ENCODE results near the gene ARHGAP29. TPM values are rescaled to one million over a fixed set of nuclear protein-coding genes. Genes with fewer than 3 reads are reported as not detected.

Gene ARHGAP29
- total RNA-seq, 1 donor from 2014 or later: 66.5 TPM

DNA sequence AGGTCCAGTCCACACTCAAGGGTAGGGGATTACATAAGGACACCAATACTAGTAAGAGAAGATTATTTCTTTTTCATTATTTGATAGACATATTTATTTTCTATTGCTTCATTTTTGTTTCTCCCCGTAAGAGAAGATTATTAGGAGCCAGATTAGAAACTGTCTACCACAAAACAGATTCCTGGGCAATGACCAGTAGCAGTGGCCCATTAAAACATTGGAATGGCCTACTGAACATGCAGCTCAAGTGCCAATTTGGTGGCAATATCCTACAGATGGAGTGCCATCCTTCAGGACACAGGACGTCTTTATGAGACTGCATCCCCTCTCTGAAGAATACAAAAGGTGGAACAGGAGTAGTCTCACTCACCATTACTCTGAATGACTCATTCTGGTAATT lies 34.0 kb upstream of the ARHGAP29 start:
- Histone ChIP-seq H3K4me3 (no peak overlapping the region), H3K36me3 (no peaks in the 10 kb centered on the region), H3K27ac (no peak overlapping the region), H3K4me1 (no peaks in the 10 kb centered on the region), H3K27me3 (no peaks in the 10 kb centered on the region), H3K9me3 (no peaks in the 10 kb centered on the region)
- DNase-seq: no peak
- no peak for ATAC-seq
- TF ChIP-seq CTCF (IDR thresholded peaks at IDR 0.05): no peak
- intact Hi-C loops (cut with DNase I): no loop called here

- intact Hi-C loops (cut with DNase I): no loop called here
- Histone ChIP-seq H3K4me3 (no peak overlapping the region), H3K27ac (no peak overlapping the region)
These were observed 33.4 kb upstream of the ARHGAP29 start for GRCh38 chr1:94270801-94271203.

DNA sequence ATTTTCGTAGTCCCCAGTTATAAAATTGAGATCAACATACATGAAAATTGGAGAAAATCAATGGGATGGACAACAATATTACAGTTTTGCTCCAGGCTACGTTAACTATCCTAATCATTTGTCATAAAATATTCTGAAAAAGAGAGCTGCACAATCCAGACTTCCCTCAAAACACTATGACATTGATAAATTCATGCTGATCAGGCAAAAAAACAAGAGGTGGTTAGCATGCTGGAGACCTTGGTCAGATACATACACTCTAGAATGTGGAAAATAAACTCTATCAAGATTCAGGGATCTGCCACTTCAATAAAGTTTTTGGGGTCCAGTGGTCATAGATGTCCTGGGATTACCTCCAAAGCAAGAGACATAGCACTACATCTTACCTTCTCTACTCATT lies 32.5 kb upstream of the ARHGAP29 start:
- Histone ChIP-seq H3K27me3 (no peaks in the 10 kb centered on the region), H3K4me3 (no peak overlapping the region), H3K9me3 (no peaks in the 10 kb centered on the region), H3K27ac (no peak overlapping the region), H3K36me3 (no peaks in the 10 kb centered on the region), H3K4me1 (no peaks in the 10 kb centered on the region)
- no peak for TF ChIP-seq CTCF (IDR thresholded peaks at IDR 0.05)
- no peak for ATAC-seq
- intact Hi-C loops (cut with DNase I): no loop called here
- DNase-seq: no peak

More at GRCh38 chr1:94270801-94271203, 33.4 kb upstream of the ARHGAP29 start:
- DNase-seq (no peak), ATAC-seq (no peak)
- Histone ChIP-seq H3K4me1 (no peaks in the 10 kb centered on the region), H3K27me3 (no peaks in the 10 kb centered on the region), H3K36me3 (no peaks in the 10 kb centered on the region), H3K9me3 (no peaks in the 10 kb centered on the region)
- no peak for TF ChIP-seq CTCF (IDR thresholded peaks at IDR 0.05)

DNA sequence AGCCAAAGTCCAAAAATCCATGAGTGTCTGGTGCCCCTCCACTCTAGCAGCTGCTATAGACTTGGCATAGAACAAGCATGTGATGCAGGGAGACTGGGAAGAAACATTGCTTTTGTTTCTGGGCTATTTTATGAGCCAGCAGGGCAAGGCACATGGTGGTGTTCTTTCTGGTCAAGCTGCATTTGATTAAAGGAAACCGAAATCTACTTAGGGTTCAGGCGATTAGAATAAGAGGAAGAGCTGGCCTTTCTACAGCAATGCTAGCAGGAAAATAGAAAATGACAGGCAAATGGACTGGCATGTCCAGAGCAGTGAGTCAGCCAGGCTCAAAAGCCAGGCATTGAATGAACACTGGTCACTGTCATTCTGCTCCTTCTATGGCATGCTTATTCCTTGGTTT lies 28.5 kb upstream of the ARHGAP29 start:
- no peak overlapping the region for H3K4me3 ChIP-seq
- H3K9me3 ChIP-seq: no peaks in the 10 kb centered on the region
- ATAC-seq: no peak
- DNase-seq: no peak
- H3K4me1 ChIP-seq: no peaks in the 10 kb centered on the region
- H3K36me3 ChIP-seq: no peaks in the 10 kb centered on the region
- no peak overlapping the region for H3K27ac ChIP-seq
- intact Hi-C loops (cut with DNase I): no loop called here
- no peaks in the 10 kb centered on the region for H3K27me3 ChIP-seq
- TF ChIP-seq CTCF (IDR thresholded peaks at IDR 0.05): no peak

- no peaks in the 10 kb centered on the region for H3K36me3 ChIP-seq
- no peak for TF ChIP-seq CTCF (IDR thresholded peaks at IDR 0.05)
- intact Hi-C loops (cut with DNase I): no loop called here
- DNase-seq: no peak
- no peak overlapping the region for H3K27ac ChIP-seq
- H3K4me3 ChIP-seq: no peak overlapping the region
- H3K4me1 ChIP-seq: no peaks in the 10 kb centered on the region
- H3K9me3 ChIP-seq: no peaks in the 10 kb centered on the region
- H3K27me3 ChIP-seq: no peaks in the 10 kb centered on the region
- ATAC-seq: no peak
These were observed 27.6 kb upstream of the ARHGAP29 start for GRCh38 chr1:94265011-94265422.
